Ureter (tissue), 1 donor: ENCODE measurements around the gene FOXL1. TPM values are rescaled to one million over a fixed set of nuclear protein-coding genes. Genes with fewer than 3 reads are reported as not detected.

Source experiments
- DNase-seq: peaks from one replicate; pipeline ENCODE4 v3.0.0-alpha.2; 2020; ENCODE audit warnings: low spot score
- total RNA-seq: library from RNA; stranded (reverse); gene quantifications from one replicate; pipeline ENCODE4 v1.2.4, GENCODE V29; 2023
- donor health status: DM: yes; HTN: yes; CAD: no.

FOXL1 gene
- total RNA-seq, 1 donor from 2014 or later, result 10.9 TPM

DNA sequence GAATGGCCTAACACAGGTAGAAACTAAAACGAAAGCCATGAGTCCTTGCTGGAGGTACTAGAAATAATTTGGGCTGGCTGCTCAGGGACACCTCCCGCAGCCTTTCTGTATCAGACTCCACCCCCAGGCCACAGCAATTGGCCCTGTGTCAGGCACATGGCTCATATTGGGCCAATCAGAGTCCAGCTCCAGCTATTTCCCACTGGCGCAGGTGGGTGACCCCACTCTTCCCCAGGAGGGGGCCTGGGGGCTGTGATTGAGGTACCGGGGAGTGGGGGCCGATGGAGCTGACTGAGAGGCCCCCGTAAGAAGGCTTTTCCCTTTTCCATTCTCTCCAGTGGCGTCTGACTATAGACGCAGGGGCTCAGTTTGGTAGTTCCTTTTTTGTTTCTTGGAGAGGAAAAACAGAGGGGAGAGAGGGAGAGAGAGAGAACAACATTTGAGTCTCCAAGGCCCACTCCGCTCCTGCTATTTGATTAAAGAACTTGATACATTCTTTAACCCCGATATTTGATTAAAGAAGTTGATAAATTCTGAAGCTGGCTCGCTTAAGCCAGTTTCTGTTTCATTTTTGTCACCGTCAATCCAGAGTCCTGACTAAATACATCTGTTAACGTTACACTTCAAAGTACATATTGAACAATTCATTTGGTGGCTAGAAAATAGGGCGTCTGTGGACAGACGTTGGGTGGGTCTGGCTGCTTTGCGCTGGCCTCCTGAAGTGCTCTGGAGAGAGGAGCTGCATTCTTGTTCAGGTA, 26.3 kb downstream of the FOXL1 start:
- DNase-seq, result no peak

DNA sequence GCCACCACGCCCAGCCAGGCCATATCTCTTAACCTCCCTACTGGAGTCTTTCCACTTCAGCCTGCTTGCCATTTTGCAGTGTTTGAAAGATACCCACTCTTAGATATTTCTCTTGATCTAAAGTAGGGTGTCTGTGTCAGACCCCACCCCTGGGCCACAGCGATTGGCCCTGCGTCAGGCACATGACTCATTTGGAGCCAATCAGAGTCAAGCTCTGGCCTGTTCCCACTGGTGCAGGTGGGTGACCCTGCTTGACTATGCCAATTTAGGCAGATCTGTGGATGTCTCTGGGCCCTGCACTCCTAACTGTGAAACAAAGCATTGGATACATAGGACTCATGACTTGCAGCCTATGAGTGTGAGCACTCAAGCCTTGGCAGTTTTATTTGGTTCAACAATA, 27.6 kb downstream of the FOXL1 start:
- DNase-seq, result no peak

DNA sequence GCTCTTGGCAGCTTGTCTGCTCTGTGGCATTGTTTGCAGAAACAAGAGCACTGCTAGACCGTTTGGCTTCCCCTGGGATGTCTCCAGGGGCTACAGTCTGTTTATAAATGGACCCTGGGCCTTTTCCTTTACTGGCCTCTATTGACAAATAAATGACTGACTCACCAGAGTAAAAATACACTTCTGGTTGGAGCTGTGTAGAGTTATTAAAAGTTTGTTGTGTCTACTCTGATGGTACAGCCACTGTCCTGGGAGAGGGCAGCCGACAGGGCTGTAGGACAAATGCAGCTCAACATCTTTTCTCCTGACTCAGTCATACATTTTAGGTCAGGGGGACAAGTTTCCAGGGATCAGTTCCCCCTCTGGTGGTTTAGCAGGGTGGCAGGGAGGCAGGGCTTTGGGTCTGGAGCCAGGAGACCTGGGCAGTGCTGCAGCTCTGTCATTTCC, 30.0 kb downstream of the FOXL1 start:
- DNase-seq, result no peak

DNA sequence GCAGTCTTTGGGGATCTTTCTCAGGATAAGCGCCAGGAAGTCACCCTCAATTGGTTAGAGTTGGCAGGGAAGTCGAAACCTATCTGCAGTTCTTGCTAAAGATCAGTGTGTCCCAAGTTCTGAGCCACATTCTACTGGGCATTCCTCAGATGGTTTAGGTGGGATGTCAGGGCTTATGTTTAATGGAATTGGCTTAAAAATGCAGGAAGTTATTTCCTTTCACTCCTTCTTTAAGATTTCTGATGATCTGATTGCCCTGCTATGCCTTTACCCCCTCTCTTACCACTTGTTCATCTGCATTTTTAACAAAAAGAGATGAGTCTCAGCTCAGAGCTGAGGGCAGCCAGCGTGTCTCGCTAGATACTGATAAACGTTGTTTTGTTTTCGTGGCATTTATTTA, 30.8 kb downstream of the FOXL1 start:
- no peak for DNase-seq

DNA sequence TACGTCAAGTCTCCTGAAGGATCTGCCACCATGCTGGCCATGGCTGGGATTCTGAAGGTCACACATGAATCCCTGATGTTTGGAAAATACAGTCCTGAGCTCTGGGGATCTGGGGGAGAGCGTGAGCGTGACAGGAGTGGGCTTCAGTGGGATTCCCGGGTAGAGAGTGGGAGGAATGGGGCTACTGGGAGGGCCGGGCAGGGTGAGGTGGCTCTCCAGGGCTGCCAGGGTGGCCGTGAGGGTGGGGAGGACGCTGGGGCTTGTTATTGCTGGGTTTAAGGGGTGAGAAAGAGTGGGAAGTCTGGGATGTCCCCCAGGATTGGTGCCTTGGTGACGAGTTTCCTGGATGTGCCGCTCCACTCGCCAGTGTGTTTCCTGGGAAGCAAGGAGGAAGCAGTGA, 31.3 kb downstream of the FOXL1 start:
- DNase-seq, result no peak

DNA sequence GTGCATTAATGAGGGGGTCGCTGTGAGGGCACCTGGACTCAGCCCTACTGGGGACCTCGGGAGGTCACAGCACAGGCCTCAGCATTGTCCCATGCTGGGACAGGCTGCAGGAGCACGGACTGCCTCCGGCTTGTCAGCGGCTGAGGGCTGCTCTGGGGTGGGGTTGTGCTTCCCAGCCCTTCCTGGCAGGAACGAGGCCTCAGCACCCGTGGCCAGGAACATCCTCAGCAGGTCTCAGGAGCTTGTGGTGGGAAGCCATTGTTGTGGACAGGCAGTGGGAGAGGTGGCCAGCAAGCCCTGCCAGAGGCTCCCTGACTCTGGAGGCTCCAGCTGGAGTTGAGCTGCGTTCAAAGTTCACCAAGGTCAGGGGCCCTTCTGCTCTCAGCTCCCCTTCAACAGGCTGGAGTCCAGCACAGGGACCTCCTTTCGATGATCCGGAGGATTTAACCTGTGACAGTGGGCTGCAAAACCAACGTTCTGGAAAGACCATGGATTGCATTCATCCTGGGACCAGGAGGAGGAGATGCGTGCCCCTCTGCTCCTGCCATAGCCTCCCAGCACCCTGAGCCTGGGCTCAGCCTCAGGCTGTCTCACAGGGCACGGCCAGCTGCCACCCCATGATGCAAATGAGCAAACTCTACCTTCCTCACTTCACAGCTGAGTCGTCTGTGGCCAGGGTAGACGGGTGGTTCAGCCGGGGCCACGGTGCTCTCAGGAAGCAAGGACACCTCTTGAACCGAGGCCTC, 32.6 kb downstream of the FOXL1 start:
- no peak for DNase-seq

DNA sequence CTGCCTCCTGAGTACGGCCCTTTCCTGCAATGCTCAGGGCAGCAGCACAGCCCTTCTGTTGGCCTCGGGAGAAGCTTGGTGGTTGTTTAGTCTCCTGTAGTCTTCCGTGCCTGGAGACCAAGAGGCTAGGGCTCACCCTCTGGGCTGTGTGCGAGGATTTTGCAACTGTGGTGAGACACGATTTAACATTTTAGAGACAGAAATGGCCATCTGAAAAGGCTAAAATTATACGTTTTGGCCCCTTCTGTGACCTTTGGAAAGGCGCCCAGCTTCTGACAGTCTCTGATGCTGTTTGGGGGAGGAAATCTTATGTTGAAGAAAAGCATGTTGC, 33.1 kb downstream of the FOXL1 start:
- DNase-seq, result no peak

DNA sequence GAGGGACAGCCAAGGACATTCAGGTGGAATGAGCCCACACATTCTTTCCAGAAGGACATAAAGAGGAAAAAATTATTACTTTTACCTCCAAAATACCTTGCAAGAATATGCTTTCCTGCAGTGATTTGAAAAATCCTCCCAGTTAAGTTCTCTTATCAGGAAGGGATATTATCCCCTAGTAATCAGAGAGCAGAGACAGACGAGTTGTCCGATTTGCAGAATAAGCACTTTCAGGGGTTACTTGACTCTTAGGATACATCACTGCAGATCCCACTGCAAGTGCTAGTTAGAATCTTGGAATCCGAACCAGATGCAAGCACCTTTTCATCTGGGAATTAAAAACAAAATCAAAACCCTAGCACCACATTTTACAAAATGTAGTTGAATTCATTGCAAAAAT, 33.6 kb downstream of the FOXL1 start:
- no peak for DNase-seq

DNA sequence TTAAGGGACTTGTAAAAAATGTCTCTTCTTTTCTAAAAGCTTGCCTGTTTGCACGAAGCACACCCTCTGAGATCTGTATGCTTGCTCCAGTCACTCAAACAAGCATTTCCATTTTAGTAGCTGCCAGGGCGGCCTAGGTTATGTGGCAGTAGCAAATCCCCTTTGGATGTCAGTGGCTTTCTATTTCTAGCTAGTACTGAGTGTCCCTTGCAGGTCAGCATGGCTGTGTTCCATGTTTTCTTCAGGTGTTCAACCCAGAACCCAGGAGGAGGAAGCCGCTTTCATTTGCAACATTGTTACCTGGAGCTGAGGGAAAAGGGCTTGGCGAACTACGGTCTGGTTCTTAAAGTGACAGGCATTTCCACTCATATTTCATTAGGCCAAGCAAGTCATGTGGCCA, 36.4 kb downstream of the FOXL1 start:
- DNase-seq, result no peak

DNA sequence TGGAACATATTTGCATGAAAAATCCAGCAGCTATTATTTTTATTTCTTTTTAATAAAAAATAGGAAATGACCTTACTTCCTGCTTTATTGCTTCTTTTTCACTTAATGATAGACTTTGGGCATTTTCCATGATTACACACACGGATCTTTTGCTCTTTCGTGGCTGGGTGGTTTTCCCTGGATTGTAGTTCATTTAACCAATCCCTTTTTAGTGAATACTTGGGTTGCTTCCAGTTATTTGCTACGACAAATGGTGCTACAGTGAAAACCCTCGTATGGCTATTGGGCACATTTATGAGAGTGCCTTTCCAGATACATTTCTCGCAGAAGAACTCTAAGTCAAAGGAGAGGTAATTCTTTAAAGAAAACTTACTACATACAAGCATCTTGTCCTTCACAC, 38.6 kb downstream of the FOXL1 start:
- no peak for DNase-seq

DNA sequence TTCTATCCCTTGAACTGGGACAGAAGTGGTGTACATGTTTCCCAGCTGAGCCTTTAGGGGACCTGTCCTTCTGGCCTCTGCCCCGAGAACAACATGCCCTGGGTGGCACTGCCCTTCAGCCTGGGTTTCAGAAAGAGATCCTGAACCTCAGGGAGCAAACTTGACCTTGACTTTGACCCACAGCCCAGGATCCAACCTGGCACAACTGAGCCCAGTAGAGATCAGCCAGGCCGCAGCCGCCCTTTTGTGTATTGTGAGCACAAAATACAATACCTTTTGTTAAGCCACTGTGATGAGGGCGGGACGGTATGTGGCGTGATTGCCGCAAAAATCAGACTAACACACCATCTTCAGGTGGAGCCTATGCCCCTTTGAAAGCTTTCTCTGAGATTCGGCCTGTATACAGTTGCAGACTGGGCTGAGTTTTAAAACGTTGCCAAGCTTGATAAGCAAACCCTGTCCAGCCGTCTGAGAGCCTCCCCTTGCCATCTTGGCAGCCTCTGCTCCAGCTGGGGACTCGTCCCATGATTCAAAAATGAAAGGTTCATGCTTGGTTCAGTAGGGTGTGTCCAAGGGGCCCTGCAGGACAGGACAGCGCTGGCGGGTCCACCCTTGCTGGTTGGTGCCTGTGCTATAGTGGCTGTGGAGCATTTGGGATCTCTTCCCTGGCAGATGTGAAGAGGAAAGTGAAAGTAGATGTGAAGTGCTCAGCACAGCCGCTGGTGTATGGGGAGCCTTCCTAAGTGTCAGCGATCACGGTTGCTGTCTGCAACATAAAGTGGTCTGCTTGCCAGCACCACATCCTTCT, 40.3 kb downstream of the FOXL1 start:
- no peak for DNase-seq

DNA sequence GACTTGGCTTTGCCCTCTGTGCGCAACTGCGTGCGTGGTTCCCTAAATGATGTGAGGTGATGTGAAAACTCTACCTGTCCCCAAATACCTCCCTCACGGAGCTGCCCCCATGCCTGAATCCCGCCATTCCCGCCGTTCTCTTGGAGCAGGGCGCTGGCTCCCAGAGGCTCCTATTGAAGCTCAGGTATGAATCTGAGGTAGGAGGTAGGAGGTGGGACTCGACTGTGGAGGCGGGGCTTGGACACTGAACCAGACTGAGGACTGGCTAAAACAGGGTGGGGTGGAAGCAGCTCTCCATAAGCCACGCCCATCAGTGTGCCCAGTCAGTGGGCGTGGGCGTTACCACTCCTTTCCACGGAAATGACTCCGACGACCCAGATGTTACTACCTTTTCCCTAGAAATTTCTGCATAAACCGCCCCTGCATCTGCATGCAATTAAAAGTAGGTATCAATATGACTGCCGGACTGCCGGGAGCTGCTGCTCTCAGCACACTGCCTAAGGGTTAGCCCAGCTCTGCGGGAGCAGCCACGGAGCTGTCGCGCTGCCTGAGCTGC, 41.0 kb downstream of the FOXL1 start:
- no peak for DNase-seq

DNA sequence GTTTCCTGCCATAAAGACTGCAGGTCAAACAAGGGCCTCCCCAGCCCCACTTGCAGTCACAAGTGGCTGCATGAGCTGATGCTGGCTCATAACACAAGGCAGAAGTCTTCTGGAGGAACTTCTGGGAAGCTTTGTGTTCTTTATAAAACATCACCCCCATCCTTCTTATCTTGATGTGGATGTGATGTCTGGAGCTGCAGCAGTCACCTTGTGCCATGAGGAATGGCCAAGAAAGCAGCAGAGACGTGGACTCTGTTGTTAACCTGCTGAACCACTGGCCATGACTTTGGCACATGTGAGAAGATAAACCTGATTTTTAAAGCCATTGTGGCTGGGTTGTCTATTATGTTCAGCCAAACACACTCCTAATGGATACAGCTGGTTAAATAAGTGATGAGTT, 41.8 kb downstream of the FOXL1 start:
- no peak for DNase-seq

DNA sequence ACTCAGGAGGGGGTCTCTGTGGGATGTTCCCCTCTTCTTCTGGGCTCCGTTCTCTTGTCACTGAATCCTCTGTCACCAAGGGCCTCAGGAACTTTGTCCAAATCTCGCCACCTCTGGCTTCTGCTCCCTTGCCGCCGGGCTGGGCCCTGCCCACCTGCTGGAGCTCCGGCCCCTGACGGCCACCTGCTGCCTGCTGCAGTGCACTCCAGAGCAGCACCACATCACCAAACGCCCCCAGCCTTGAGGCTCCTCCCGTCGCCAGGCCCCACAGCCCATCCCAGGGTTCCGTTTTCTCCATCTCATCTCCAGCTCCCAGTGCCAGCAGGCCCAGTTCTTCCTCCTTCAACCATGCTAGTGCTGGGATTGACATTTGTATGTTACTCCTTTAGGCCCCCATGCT, 43.6 kb downstream of the FOXL1 start:
- DNase-seq, result no peak

DNA sequence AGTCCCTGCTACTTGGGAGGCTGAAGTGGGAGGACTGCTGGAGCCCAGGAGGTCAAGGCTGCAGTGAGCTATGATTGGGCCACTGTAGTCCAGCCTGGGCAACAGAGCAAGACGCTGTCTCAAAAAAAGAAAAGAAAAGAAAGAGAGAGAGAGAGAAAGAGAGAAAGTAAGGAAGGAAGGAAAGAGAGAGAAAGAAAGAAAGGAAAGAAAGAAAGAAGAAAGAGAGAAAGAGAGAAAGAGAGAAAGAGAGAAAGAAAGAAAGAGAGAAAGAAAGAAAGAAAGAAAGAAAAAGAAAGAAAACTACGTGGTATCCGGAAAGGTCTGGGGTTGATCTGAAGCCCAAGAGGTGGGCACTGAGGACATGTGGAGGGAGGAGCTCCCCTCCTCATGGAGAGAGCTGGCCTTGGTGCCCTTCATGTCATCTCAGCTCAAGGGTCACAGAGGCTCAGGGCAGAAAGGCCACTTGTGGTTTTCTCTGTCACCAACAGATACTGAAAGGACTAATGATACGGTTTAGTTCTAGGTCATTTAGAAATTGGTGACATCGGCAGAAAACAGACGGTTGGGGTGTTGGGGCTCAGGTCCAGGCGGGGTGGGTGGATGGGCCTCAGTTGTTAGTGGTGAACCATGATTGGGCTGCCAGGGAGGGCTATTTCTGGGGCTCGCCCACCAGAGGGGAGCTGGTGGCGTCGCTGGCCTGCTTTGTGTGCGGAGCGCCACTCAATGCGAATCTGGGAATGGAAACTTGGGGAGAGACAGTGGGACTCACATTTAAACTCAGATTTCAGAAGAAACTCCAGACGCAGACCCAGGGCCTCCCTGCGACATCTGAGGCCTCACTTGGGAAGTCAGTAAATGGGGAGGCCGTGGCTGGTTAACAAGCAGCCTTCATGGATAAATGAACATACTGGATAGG, 44.6 kb downstream of the FOXL1 start:
- DNase-seq, result no peak

DNA sequence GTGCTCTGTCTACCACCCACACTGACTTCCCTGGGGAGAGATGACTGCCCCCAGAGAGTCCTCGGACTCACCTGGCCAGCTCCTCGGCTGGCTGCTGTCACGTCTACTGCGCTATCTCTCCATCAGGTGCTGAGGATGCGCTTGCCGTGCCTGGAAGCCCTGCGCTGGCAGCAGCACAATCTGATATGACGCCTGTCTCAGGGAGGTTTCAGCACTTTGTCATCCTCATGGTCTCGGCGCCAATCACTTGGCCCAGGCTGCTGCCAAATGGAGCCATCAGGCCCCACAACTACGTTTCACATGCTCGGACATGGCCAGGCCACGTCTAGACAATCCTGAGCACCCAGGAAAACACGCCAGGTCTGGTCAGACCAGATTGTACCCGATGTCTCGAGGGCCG, 46.7 kb downstream of the FOXL1 start:
- peak; percentile 62 for DNase-seq

DNA sequence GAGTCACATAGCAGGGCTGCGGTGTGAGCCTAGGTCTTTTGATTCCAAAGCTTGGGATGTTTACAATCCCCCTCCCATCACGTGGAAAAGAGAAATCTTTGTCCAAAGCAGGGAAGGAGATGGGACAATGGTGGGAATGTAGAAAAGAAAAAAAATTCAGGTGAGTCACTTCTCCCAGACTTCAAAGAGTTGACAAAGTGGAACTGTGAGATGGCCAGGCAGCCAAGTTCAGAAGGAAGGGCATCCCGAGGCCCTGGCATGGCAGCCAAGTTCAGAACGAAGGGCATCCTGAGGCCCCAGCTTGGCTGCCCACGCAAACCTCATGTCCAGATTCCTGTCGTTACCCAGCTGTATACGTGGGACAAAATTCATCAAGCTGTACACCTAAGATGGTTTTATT, 47.5 kb downstream of the FOXL1 start:
- DNase-seq, result no peak

DNA sequence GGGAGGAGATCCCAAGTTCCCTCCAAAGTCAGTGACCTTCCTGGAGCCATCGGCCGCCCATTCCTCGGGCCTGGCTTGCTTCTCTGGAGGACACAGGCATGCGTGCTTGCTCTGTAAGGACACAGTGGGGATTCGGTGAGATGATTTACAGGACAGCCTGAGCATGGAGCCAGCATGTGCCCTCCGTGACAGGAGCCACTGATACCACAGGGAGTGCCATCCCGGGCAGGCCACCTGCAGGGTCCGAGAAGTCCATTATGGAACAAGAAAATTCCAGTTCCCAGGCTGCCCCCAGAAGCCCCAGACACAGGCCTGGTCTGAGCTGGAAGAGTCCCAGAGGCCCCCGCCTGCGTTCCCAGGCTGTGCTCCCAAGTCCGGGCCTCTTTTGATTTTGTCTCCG, 47.9 kb downstream of the FOXL1 start:
- no peak for DNase-seq

DNA sequence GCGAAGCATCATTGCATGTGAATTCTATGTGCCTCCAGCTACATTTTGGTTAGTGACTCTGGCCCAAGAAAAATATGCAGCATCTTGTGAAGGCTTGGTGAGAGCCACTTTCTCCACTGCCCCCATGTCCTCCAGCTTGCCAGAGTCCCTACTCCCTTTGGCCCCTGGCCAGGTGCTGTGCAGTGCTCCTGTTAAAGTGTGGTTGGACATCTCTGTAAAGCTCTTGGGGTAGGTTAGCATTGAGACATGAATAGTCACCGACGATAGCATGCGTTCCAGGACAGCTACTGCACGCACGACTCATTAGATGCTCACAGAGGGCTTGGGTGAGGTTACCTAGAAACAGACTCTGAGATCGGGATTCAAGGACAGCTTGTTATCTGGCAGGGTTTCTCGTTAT, 48.6 kb downstream of the FOXL1 start:
- no peak for DNase-seq

DNA sequence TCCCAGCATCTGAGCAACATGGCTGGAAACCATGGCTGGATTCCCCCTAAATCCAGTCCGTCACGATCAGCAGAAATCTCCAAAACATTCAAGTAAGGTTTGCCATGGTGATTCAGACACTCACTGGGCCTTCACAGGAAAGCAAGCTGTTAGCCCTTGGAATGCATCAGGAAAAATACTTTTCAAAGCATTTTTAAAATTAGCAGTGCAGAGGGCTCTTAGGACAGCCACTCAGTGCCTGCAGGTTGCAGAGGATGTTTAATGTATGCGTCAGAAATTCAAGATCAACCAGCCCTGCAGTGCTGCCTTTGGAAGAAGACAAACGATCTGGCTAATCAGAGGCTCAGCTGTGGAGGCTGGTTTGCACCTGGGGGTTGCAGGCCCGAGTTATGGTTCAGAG, 50.3 kb downstream of the FOXL1 start:
- no peak for DNase-seq

DNA sequence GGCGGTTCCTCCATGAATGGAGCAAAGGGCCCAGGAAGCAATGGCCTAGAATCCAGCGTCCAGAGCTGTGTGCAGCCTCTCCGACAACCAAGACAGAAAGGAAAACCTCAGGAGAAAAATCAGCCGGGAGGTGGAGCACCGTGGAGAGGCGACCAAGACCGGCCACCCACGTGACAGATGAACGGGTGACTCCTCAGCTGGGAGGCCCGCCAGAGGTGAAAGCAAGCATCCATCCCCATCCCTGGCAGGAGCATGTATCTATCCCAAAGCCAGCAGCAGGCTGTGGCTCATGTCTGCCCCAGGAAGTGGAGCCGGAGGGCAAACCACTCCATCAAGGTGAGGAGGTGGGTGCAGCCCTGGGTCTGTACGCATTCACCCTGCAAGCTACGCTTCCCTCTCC, 52.1 kb downstream of the FOXL1 start:
- peak; percentile 65 for DNase-seq
